ENCODE data around the gene MORN1. TPM values are rescaled to one million over a fixed set of nuclear protein-coding genes. Genes with fewer than 3 reads are reported as not detected.

Gene MORN1
- total RNA-seq, 2 experiments from 2014 or later, result 8.0 to 8.5 TPM

- H3K27me3 Mint-ChIP-seq, result no peaks in the 10 kb centered on the region
- ATAC-seq, result no peak
- H3K9me3 Mint-ChIP-seq (ENCODE audit: low read depth), result no peaks in the 10 kb centered on the region
- no peak overlapping the region for H3K27ac Mint-ChIP-seq
- H3K4me1 Mint-ChIP-seq, result peaks cover 69% of the 10 kb centered on the region
- CTCF ChIA-PET, result no interaction called here
- H3K4me3 Mint-ChIP-seq, result no peak overlapping the region
- DNase-seq, result no peak
- H3K36me3 Mint-ChIP-seq, result peaks cover 4% of the 10 kb centered on the region
Observed at GRCh38 chr1:2294033-2294724, 97.2 kb downstream of the MORN1 start.

- no peak overlapping the region for H3K27ac Mint-ChIP-seq
- H3K36me3 Mint-ChIP-seq, result peaks cover 4% of the 10 kb centered on the region
- H3K4me3 Mint-ChIP-seq, result no peak overlapping the region
- no peak for DNase-seq
- no peak for ATAC-seq
- no peaks in the 10 kb centered on the region for H3K27me3 Mint-ChIP-seq
- peaks cover 75% of the 10 kb centered on the region for H3K4me1 Mint-ChIP-seq
- CTCF ChIA-PET, result interaction anchor here (2.6 kb wide), 1 partner anchor 23 kb away, joined by 16 read pairs; no protein-coding TSS in a partner anchor
- H3K9me3 Mint-ChIP-seq (ENCODE audit: low read depth), result no peaks in the 10 kb centered on the region
Observed at GRCh38 chr1:2292725-2293450, 98.5 kb downstream of the MORN1 start.

GRCh38 chr1:2291577-2291976 is 99.8 kb downstream of the MORN1 start:
- Mint-ChIP-seq H3K27me3 (no peaks in the 10 kb centered on the region), H3K4me3 (no peak overlapping the region), H3K36me3 (peaks cover 3% of the 10 kb centered on the region), H3K4me1 (peaks cover 74% of the 10 kb centered on the region), H3K9me3 (ENCODE audit: low read depth) (no peaks in the 10 kb centered on the region), H3K27ac (peak overlapping the region; percentile 89)
- ATAC-seq, result no peak
- no peak for DNase-seq
- CTCF ChIA-PET, result interaction anchor here (1.0 to 2.6 kb wide), 7 partner anchors 9 to 124 kb away, joined by 3 to 20 read pairs (median 4); partner anchors contain the start of gene FAAP20

GRCh38 chr1:2290595-2291510 is 100.5 kb downstream of the MORN1 start:
- DNase-seq (peak; percentile 93), ATAC-seq (peak; percentile 83)
- CTCF ChIA-PET, result interaction anchor here (1.1 to 2.6 kb wide), 8 partner anchors 10 to 125 kb away, joined by 3 to 20 read pairs (median 6); partner anchors contain the start of gene FAAP20
- no peaks in the 10 kb centered on the region for H3K36me3 Mint-ChIP-seq
- H3K27me3 Mint-ChIP-seq, result no peaks in the 10 kb centered on the region
- H3K4me3 Mint-ChIP-seq, result peak overlapping the region; percentile 69
- no peaks in the 10 kb centered on the region for H3K9me3 Mint-ChIP-seq (ENCODE audit: low read depth)
- peak overlapping the region; percentile 89 for H3K27ac Mint-ChIP-seq
- H3K4me1 Mint-ChIP-seq, result peaks cover 71% of the 10 kb centered on the region

GRCh38 chr1:2290171-2290578 is 101.2 kb downstream of the MORN1 start:
- H3K4me1 Mint-ChIP-seq, result peaks cover 64% of the 10 kb centered on the region
- H3K9me3 Mint-ChIP-seq (ENCODE audit: low read depth), result no peaks in the 10 kb centered on the region
- no peaks in the 10 kb centered on the region for H3K36me3 Mint-ChIP-seq
- peak; percentile 57 for ATAC-seq
- DNase-seq, result no peak
- H3K27ac Mint-ChIP-seq, result peak overlapping the region; percentile 89
- CTCF ChIA-PET, result interaction anchor here (1.4 to 2.6 kb wide), 5 partner anchors 10 to 95 kb away, joined by 6 to 20 read pairs (median 8); partner anchors contain the start of gene FAAP20
- H3K4me3 Mint-ChIP-seq, result peak overlapping the region; percentile 69
- no peaks in the 10 kb centered on the region for H3K27me3 Mint-ChIP-seq

GRCh38 chr1:2289607-2290006 is 101.7 kb downstream of the MORN1 start:
- H3K27ac Mint-ChIP-seq, result peak overlapping the region; percentile 89
- ATAC-seq, result no peak
- H3K9me3 Mint-ChIP-seq (ENCODE audit: low read depth), result no peaks in the 10 kb centered on the region
- CTCF ChIA-PET, result interaction anchor here (1.0 to 2.0 kb wide), 5 partner anchors 34 to 92 kb away, joined by 3 to 8 read pairs (median 5); no protein-coding TSS in a partner anchor
- H3K27me3 Mint-ChIP-seq, result no peaks in the 10 kb centered on the region
- H3K36me3 Mint-ChIP-seq, result no peaks in the 10 kb centered on the region
- peaks cover 61% of the 10 kb centered on the region for H3K4me1 Mint-ChIP-seq
- peak overlapping the region; percentile 69 for H3K4me3 Mint-ChIP-seq
- no peak for DNase-seq

- no peak for DNase-seq
- H3K9me3 Mint-ChIP-seq (ENCODE audit: low read depth), result no peaks in the 10 kb centered on the region
- H3K4me1 Mint-ChIP-seq, result peaks cover 56% of the 10 kb centered on the region
- CTCF ChIA-PET, result interaction anchor here (1.0 to 2.0 kb wide), 4 partner anchors 50 to 92 kb away, joined by 3 to 8 read pairs (median 4); no protein-coding TSS in a partner anchor
- H3K27ac Mint-ChIP-seq, result peak overlapping the region; percentile 22
- H3K4me3 Mint-ChIP-seq, result no peak overlapping the region
- H3K27me3 Mint-ChIP-seq, result no peaks in the 10 kb centered on the region
- no peak for ATAC-seq
- H3K36me3 Mint-ChIP-seq, result no peaks in the 10 kb centered on the region
Observed at GRCh38 chr1:2288816-2289536, 102.4 kb downstream of the MORN1 start.

GRCh38 chr1:2288311-2288710 is 103.0 kb downstream of the MORN1 start:
- CTCF ChIA-PET, result interaction anchor here (0.8 to 1.8 kb wide), 3 partner anchors 30 to 93 kb away, joined by 3 to 5 read pairs (median 3); no protein-coding TSS in a partner anchor
- Mint-ChIP-seq H3K27me3 (no peaks in the 10 kb centered on the region), H3K9me3 (ENCODE audit: low read depth) (no peaks in the 10 kb centered on the region), H3K4me3 (no peak overlapping the region), H3K4me1 (peaks cover 51% of the 10 kb centered on the region), H3K27ac (no peak overlapping the region), H3K36me3 (no peaks in the 10 kb centered on the region)
- no peak for ATAC-seq
- no peak for DNase-seq

GRCh38 chr1:2287649-2288048 is 103.7 kb downstream of the MORN1 start:
- H3K9me3 Mint-ChIP-seq (ENCODE audit: low read depth), result no peaks in the 10 kb centered on the region
- no peaks in the 10 kb centered on the region for H3K27me3 Mint-ChIP-seq
- H3K27ac Mint-ChIP-seq, result no peak overlapping the region
- no peak overlapping the region for H3K4me3 Mint-ChIP-seq
- DNase-seq (no peak), ATAC-seq (no peak)
- peaks cover 49% of the 10 kb centered on the region for H3K4me1 Mint-ChIP-seq
- no peaks in the 10 kb centered on the region for H3K36me3 Mint-ChIP-seq
- CTCF ChIA-PET, result interaction anchor here (0.7 to 1.8 kb wide), 3 partner anchors 22 to 94 kb away, joined by 3 to 5 read pairs (median 3); no protein-coding TSS in a partner anchor

- no peak overlapping the region for H3K27ac Mint-ChIP-seq
- H3K4me1 Mint-ChIP-seq, result peaks cover 43% of the 10 kb centered on the region
- CTCF ChIA-PET, result interaction anchor here (0.7 kb wide), 1 partner anchor 23 kb away, joined by 3 read pairs; no protein-coding TSS in a partner anchor
Observed at GRCh38 chr1:2286923-2287322, 104.4 kb downstream of the MORN1 start.

GRCh38 chr1:2284932-2285331 is 106.4 kb downstream of the MORN1 start:
- H3K4me3 Mint-ChIP-seq, result no peak overlapping the region
- CTCF ChIA-PET, result interaction anchor here (1.3 kb wide), 1 partner anchor 107 kb away, joined by 3 read pairs; the partner anchor contains the start of genes MORN1 and RER1
- H3K27me3 Mint-ChIP-seq, result no peaks in the 10 kb centered on the region
- no peak for ATAC-seq
- H3K27ac Mint-ChIP-seq, result no peak overlapping the region
- peaks cover 2% of the 10 kb centered on the region for H3K36me3 Mint-ChIP-seq
- H3K9me3 Mint-ChIP-seq (ENCODE audit: low read depth), result no peaks in the 10 kb centered on the region
- no peak for DNase-seq
- peaks cover 23% of the 10 kb centered on the region for H3K4me1 Mint-ChIP-seq

More at GRCh38 chr1:2286923-2287322, 104.4 kb downstream of the MORN1 start:
- Mint-ChIP-seq H3K36me3 (no peaks in the 10 kb centered on the region), H3K9me3 (ENCODE audit: low read depth) (no peaks in the 10 kb centered on the region), H3K4me3 (no peak overlapping the region), H3K27me3 (no peaks in the 10 kb centered on the region)
- DNase-seq (no peak), ATAC-seq (no peak)

Measured in activated CD8-positive, alpha-beta memory T cell treated with anti-CD3 and anti-CD28 coated beads, Interleukin-2, amount 10 ng/mL, durations not matched to agents 7 days and 5 days (primary cell).